Mesenchymal stem cell (in vitro differentiated cells and primary cell): ENCODE measurements around the gene SLC11A2.
"Not testable (repeated sequence)": the region's sequence is repeated elsewhere in the genome, so short reads cannot be mapped to it uniquely, and the experiment has no call there.

Source experiments
- DNase-seq: peaks from one replicate; pipeline ENCODE4 v3.0.0-alpha.2; 2013
- H2AFZ ChIP-seq: one replicate; pipeline ENCODE4 v1.6.1; 2013; ENCODE audit warnings: low read depth, mild to moderate bottlenecking, control low read depth, inconsistent platforms, low read length, moderate library complexity
- H2AK5ac ChIP-seq: 2 replicates; pipeline ENCODE4 v1.6.1; 2013; ENCODE audit warnings: low read length, moderate library complexity, mild to moderate bottlenecking, inconsistent platforms; ENCODE audit not compliant: severe bottlenecking
- H2BK120ac ChIP-seq: one replicate; pipeline ENCODE4 v1.6.1; 2013; ENCODE audit warnings: low read depth, mild to moderate bottlenecking, inconsistent platforms, low read length, moderate library complexity
- H2BK12ac ChIP-seq, 2 experiments: one replicate each; pipeline ENCODE4 v1.6.1; 2013; ENCODE audit warnings: inconsistent platforms in 2 of 2, low read length in 2 of 2, mild to moderate bottlenecking in 2 of 2, moderate library complexity in 2 of 2, control low read depth in 1 of 2
- H2BK15ac ChIP-seq: one replicate; pipeline ENCODE4 v1.6.1; 2013; ENCODE audit warnings: mild to moderate bottlenecking, low read depth, inconsistent platforms; ENCODE audit not compliant: poor library complexity, severe bottlenecking
- H2BK5ac ChIP-seq: 2 replicates; pipeline ENCODE4 v1.6.1; 2013; ENCODE audit warnings: low read depth, mild to moderate bottlenecking, low read length, control low read depth, inconsistent platforms; ENCODE audit not compliant: poor library complexity, severe bottlenecking
- H3K14ac ChIP-seq, 2 experiments: one replicate each; pipeline ENCODE4 v1.6.1; 2013; ENCODE audit warnings: inconsistent platforms in 2 of 2, low read length in 2 of 2, control low read depth in 1 of 2, mild to moderate bottlenecking in 1 of 2, moderate library complexity in 1 of 2
- H3K18ac ChIP-seq, 2 experiments: one replicate each; pipeline ENCODE4 v1.6.1; 2013; ENCODE audit warnings: inconsistent platforms in 2 of 2, low read length in 2 of 2, control low read depth in 1 of 2, low read depth in 1 of 2, mild to moderate bottlenecking in 1 of 2
- H3K23ac ChIP-seq, 2 experiments: one replicate each; pipeline ENCODE4 v1.6.1; 2013; ENCODE audit warnings: inconsistent platforms in 2 of 2, low read length in 2 of 2, mild to moderate bottlenecking in 2 of 2, moderate library complexity in 2 of 2, control low read depth in 1 of 2
- H3K27ac ChIP-seq: 2 replicates; pipeline ENCODE4 v1.5.1; 2013; ENCODE audit warnings: mild to moderate bottlenecking, moderate library complexity, low read length, control low read depth, inconsistent platforms; ENCODE audit not compliant: poor library complexity, severe bottlenecking
- H3K27me3 ChIP-seq, 2 experiments: 2 replicates each; pipeline versions ENCODE4 v1.6.1 to v1.7.0; 2013; ENCODE audit warnings: low read length in 2 of 2, mild to moderate bottlenecking in 2 of 2, moderate library complexity in 2 of 2, control low read depth in 1 of 2, inconsistent platforms in 1 of 2; ENCODE audit not compliant: control insufficient read depth in 1 of 2, insufficient read depth in 1 of 2
- H3K36me3 ChIP-seq, 2 experiments: 2 replicates each; pipeline versions ENCODE4 v1.6.1 to v1.7.0; 2013; ENCODE audit warnings: low read length in 2 of 2, control low read depth in 1 of 2, inconsistent platforms in 1 of 2, low read depth in 1 of 2, mild to moderate bottlenecking in 1 of 2; ENCODE audit not compliant: insufficient read depth in 2 of 2, control insufficient read depth in 1 of 2
- H3K4ac ChIP-seq, 2 experiments: one replicate each; pipeline ENCODE4 v1.6.1; 2013; ENCODE audit warnings: inconsistent platforms in 2 of 2, low read length in 2 of 2, mild to moderate bottlenecking in 2 of 2, moderate library complexity in 2 of 2, control low read depth in 1 of 2, low read depth in 1 of 2
- H3K4me1 ChIP-seq: 2 replicates; pipeline ENCODE4 v1.6.1; 2013; ENCODE audit warnings: low read depth, low read length, control low read depth; ENCODE audit not compliant: control insufficient read depth, insufficient read depth
- H3K4me2 ChIP-seq: 2 replicates; pipeline ENCODE4 v1.6.1; 2013; ENCODE audit warnings: low read length, mild to moderate bottlenecking, inconsistent platforms; ENCODE audit not compliant: poor library complexity, severe bottlenecking
- H3K4me3 ChIP-seq, 2 experiments: 2 replicates each; pipeline versions ENCODE4 v1.5.1 to v1.7.0; 2013; ENCODE audit warnings: low read length in 2 of 2, mild to moderate bottlenecking in 2 of 2, control low read depth in 1 of 2, low read depth in 1 of 2; ENCODE audit not compliant: insufficient read depth in 1 of 2
- H3K79me1 ChIP-seq: replicated peaks from 2 replicates; pipeline ENCODE4 v1.6.1; 2013; ENCODE audit warnings: mild to moderate bottlenecking, control low read depth, low read length, inconsistent platforms; ENCODE audit not compliant: poor library complexity, severe bottlenecking
- H3K9ac ChIP-seq: 2 replicates; pipeline ENCODE4 v1.7.0; 2013; ENCODE audit warnings: mild to moderate bottlenecking, low read length, moderate library complexity
- H3K9me3 ChIP-seq: 2 replicates; pipeline ENCODE4 v1.7.0; 2013; ENCODE audit warnings: mild to moderate bottlenecking, low read length; ENCODE audit not compliant: control insufficient read depth
- H4K8ac ChIP-seq: one replicate; pipeline ENCODE4 v1.6.1; 2013; ENCODE audit warnings: inconsistent platforms, mild to moderate bottlenecking, low read length, moderate library complexity
- H4K91ac ChIP-seq: one replicate; pipeline ENCODE4 v1.6.1; 2013; ENCODE audit warnings: mild to moderate bottlenecking, low read length, inconsistent platforms
- WGBS: methylation state at CpG from one replicate; pipeline ENCODE4 v1.1.7; 2013; ENCODE audit warnings: mixed read lengths; 5-methylcytosine and 5-hydroxymethylcytosine counted together

The SLC11A2 gene

GRCh38 chr12:50955697-50956096 is 70.5 kb downstream of the SLC11A2 start:
- Histone ChIP-seq H2AK5ac (no peak overlapping the region), H3K14ac (no peak overlapping the region), H3K9me3 (no peaks in the 10 kb centered on the region), H3K4me2 (no peak overlapping the region), H3K4me1 (no peaks in the 10 kb centered on the region), H3K27ac (no peak overlapping the region), H4K91ac (no peak overlapping the region), H2BK15ac (no peak overlapping the region), H2BK120ac (no peak overlapping the region), H2AFZ (no peak overlapping the region), H3K27me3 (no peaks in the 10 kb centered on the region), H3K9ac (no peak overlapping the region), H3K79me1 (no peaks in the 10 kb centered on the region), H2BK12ac (no peak overlapping the region), H3K18ac (no peak overlapping the region), H3K4me3 (no peak overlapping the region), H3K23ac (no peak overlapping the region), H3K4ac (no peak overlapping the region), H3K36me3 (peaks cover 0 to 9% of the 10 kb centered on the region in 2 experiments), H4K8ac (no peak overlapping the region), H2BK5ac (no peak overlapping the region)
- DNase-seq: no peak
- WGBS: no CpG with 5 or more reads among the region's 2 CpGs

DNA sequence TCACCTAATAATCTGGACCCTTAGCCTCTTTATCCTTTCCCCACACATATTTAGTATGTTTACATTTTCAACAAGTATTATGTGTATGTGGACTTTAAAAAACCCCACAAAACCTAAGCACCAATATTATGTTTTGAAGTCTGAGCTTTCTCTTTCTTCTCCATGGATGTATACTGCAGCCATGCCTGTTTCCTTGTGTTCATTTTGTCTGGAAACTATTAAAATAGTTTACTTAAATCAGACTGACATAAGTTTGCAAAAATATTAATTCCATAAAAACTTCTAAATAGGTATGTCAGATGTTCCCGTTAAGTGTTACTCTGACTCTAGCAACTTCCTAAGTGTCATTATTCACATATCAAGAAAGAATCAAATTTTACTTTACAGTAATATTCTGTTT is 70.9 kb downstream of the SLC11A2 start:
- no peak overlapping the region for H3K4ac ChIP-seq
- H4K91ac ChIP-seq: no peak overlapping the region
- H3K27ac ChIP-seq: no peak overlapping the region
- DNase-seq: no peak
- no peak overlapping the region for H4K8ac ChIP-seq
- no peaks in the 10 kb centered on the region for H3K4me1 ChIP-seq
- H3K4me2 ChIP-seq: no peak overlapping the region
- H2BK15ac ChIP-seq: no peak overlapping the region
- H3K4me3 ChIP-seq: no peak overlapping the region
- H2AK5ac ChIP-seq: no peak overlapping the region
- H3K9me3 ChIP-seq: no peaks in the 10 kb centered on the region
- H2BK12ac ChIP-seq: no peak overlapping the region
- H3K36me3 ChIP-seq: peaks cover 0 to 9% of the 10 kb centered on the region in 2 experiments
- no peak overlapping the region for H3K18ac ChIP-seq
- H2BK120ac ChIP-seq: no peak overlapping the region
- H3K79me1 ChIP-seq: no peaks in the 10 kb centered on the region
- no peaks in the 10 kb centered on the region for H3K27me3 ChIP-seq
- no peak overlapping the region for H2BK5ac ChIP-seq
- H3K14ac ChIP-seq: no peak overlapping the region
- no peak overlapping the region for H3K23ac ChIP-seq
- no peak overlapping the region for H2AFZ ChIP-seq
- no CpG with 5 or more reads among the region's 1 CpG for WGBS
- H3K9ac ChIP-seq: no peak overlapping the region

DNA sequence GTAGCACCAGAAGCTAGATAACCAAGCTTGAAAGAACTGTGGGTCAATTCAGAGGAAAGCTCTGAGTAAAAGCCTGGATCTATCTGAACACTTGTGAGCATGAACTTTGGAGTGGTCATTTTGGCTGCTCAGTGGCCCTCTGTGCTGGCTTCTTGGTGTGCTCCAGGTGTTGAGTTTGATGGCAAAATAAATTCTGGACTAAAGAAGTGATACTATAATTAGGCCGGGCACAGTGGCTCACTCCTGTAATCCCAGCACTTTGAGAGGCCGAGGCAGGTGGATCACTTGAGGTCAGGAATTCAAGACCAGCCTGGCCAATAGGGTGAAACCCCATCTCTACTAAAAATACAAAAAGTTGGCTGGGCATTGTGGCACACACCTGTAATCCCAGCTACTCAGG is 71.4 kb downstream of the SLC11A2 start:
- H3K23ac ChIP-seq, H3K9ac ChIP-seq, H3K27ac ChIP-seq, H2BK12ac ChIP-seq, H2BK5ac ChIP-seq, H2AK5ac ChIP-seq, H4K91ac ChIP-seq, H3K18ac ChIP-seq, H3K14ac ChIP-seq, H3K4me2 ChIP-seq, H2AFZ ChIP-seq, H2BK15ac ChIP-seq, H3K9me3 ChIP-seq, H3K4me3 ChIP-seq, H4K8ac ChIP-seq, H2BK120ac ChIP-seq, DNase-seq, H3K79me1 ChIP-seq, H3K4ac ChIP-seq, H3K27me3 ChIP-seq, H3K4me1 ChIP-seq, H3K36me3 ChIP-seq: not testable (repeated sequence)
- WGBS: 100% methylated on average over 2 of the region's 2 CpGs

GRCh38 chr12:50953047-50953446 is 73.1 kb downstream of the SLC11A2 start:
- no peak overlapping the region for H2BK5ac ChIP-seq
- H3K79me1 ChIP-seq: no peaks in the 10 kb centered on the region
- no peak overlapping the region for H3K14ac ChIP-seq
- H4K8ac ChIP-seq: no peak overlapping the region
- WGBS: 88% methylated on average over 7 of the region's 7 CpGs
- no peak overlapping the region for H3K9ac ChIP-seq
- peaks cover 0 to 9% of the 10 kb centered on the region in 2 experiments for H3K36me3 ChIP-seq
- H3K9me3 ChIP-seq: no peaks in the 10 kb centered on the region
- H4K91ac ChIP-seq: no peak overlapping the region
- no peak overlapping the region for H2BK12ac ChIP-seq
- no peak overlapping the region for H3K23ac ChIP-seq
- no peak overlapping the region for H3K4me2 ChIP-seq
- H2BK120ac ChIP-seq: no peak overlapping the region
- DNase-seq: no peak
- no peak overlapping the region for H2AFZ ChIP-seq
- no peak overlapping the region for H2AK5ac ChIP-seq
- H3K4me3 ChIP-seq: no peak overlapping the region
- no peaks in the 10 kb centered on the region for H3K27me3 ChIP-seq
- no peak overlapping the region for H3K18ac ChIP-seq
- no peak overlapping the region for H2BK15ac ChIP-seq
- H3K4ac ChIP-seq: no peak overlapping the region
- H3K4me1 ChIP-seq: no peaks in the 10 kb centered on the region
- H3K27ac ChIP-seq: no peak overlapping the region
